Panc1 (cell line): ENCODE results near the gene ZNF660.

Experiments
- POLR2AphosphoS5 ChIP-seq: IDR thresholded peaks from 2 replicates; pipeline ENCODE4 v1.6.1; 2012; ENCODE audit warnings: mild to moderate bottlenecking, low read depth, low read length, moderate library complexity
- SIN3A ChIP-seq: IDR thresholded peaks from 2 replicates; pipeline ENCODE4 v1.6.1; 2012; ENCODE audit warnings: low read depth, mild to moderate bottlenecking, low read length, moderate library complexity, borderline replicate concordance; ENCODE audit not compliant: insufficient read depth
- TCF7L2 ChIP-seq: IDR thresholded peaks from 2 replicates; pipeline ENCODE4 v1.6.1; 2011; ENCODE audit warnings: mild to moderate bottlenecking, low read depth, low read length, inconsistent platforms
- TF ChIP-seq, protein P1 (sequence below): fragments of 450-650 bp; IDR thresholded peaks from 2 replicates; pipeline ENCODE4 v1.5.1; 2017; ENCODE audit warnings: mild to moderate bottlenecking
- TF ChIP-seq, protein P2 (sequence below), 2 experiments: IDR thresholded peaks; 2 replicates each; pipeline ENCODE4 v1.6.1; 2011 to 2012; ENCODE audit warnings: low read depth in 2 of 2, control low read depth in 1 of 2, low read length in 1 of 2, mild to moderate bottlenecking in 1 of 2, moderate library complexity in 1 of 2; ENCODE audit not compliant: insufficient read depth in 1 of 2

DNA sequence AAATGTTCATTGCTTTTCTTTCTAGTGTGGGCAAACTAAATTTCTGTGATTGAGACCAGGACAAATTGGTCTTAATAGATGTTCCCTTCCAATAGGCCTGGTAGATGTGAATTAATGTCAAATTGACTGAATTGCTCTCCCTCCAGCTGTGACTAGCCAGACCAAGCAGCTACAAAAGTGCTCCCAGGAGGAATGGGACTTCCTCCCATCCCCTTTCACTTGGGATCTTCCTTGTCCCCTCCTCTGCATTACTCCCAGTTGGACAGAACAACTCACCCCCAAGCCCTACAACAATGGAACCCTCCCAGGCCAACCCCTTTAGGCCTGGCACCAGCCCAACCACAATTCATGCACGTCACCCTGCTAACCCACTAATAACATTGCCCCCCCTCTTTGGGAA, 49.4 kb upstream of the ZNF660 start:
- TF ChIP-seq, protein P1, sequence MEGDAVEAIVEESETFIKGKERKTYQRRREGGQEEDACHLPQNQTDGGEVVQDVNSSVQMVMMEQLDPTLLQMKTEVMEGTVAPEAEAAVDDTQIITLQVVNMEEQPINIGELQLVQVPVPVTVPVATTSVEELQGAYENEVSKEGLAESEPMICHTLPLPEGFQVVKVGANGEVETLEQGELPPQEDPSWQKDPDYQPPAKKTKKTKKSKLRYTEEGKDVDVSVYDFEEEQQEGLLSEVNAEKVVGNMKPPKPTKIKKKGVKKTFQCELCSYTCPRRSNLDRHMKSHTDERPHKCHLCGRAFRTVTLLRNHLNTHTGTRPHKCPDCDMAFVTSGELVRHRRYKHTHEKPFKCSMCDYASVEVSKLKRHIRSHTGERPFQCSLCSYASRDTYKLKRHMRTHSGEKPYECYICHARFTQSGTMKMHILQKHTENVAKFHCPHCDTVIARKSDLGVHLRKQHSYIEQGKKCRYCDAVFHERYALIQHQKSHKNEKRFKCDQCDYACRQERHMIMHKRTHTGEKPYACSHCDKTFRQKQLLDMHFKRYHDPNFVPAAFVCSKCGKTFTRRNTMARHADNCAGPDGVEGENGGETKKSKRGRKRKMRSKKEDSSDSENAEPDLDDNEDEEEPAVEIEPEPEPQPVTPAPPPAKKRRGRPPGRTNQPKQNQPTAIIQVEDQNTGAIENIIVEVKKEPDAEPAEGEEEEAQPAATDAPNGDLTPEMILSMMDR: no peak
- no peak for TF ChIP-seq POLR2AphosphoS5
- TF ChIP-seq, protein P2, sequence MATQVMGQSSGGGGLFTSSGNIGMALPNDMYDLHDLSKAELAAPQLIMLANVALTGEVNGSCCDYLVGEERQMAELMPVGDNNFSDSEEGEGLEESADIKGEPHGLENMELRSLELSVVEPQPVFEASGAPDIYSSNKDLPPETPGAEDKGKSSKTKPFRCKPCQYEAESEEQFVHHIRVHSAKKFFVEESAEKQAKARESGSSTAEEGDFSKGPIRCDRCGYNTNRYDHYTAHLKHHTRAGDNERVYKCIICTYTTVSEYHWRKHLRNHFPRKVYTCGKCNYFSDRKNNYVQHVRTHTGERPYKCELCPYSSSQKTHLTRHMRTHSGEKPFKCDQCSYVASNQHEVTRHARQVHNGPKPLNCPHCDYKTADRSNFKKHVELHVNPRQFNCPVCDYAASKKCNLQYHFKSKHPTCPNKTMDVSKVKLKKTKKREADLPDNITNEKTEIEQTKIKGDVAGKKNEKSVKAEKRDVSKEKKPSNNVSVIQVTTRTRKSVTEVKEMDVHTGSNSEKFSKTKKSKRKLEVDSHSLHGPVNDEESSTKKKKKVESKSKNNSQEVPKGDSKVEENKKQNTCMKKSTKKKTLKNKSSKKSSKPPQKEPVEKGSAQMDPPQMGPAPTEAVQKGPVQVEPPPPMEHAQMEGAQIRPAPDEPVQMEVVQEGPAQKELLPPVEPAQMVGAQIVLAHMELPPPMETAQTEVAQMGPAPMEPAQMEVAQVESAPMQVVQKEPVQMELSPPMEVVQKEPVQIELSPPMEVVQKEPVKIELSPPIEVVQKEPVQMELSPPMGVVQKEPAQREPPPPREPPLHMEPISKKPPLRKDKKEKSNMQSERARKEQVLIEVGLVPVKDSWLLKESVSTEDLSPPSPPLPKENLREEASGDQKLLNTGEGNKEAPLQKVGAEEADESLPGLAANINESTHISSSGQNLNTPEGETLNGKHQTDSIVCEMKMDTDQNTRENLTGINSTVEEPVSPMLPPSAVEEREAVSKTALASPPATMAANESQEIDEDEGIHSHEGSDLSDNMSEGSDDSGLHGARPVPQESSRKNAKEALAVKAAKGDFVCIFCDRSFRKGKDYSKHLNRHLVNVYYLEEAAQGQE (IDR thresholded peaks at IDR 0.05; ENCODE audit: insufficient read depth in 1 of 2, low read depth in 2 of 2, low read length in 1 of 2): no peak
- TF ChIP-seq TCF7L2: no peak
- TF ChIP-seq SIN3A: no peak
